Activated T-cell treated with anti-CD3 and anti-CD28 coated beads for 24 hours (primary cell): ENCODE data around the gene EGF.
"Not testable (repeated sequence)": the region's sequence is repeated elsewhere in the genome, so short reads cannot be mapped to it uniquely, and the experiment has no call there.

Experiments
- DNase-seq: peaks from one replicate; pipeline ENCODE4 v3.0.0-alpha.2; 2020; ENCODE audit warnings: low read depth

The EGF gene

GRCh38 chr4:109912706-109913595 lies at the start of gene EGF:
TSS of gene EGF (plus strand) at chr4:109912883. CDS start at chr4:109913336, 453 bp downstream.
- DNase-seq: no peak

- no peak for DNase-seq
Observed at GRCh38 chr4:109864134-109864533, 48.5 kb upstream of the EGF start.

GRCh38 chr4:109870061-109870460 lies 42.6 kb upstream of the EGF start:
- no peak for DNase-seq

- no peak for DNase-seq
Observed at GRCh38 chr4:109872065-109872464, 40.6 kb upstream of the EGF start.

- no peak for DNase-seq
Observed at GRCh38 chr4:109872950-109873656, 39.6 kb upstream of the EGF start.

- no peak for DNase-seq
Observed at GRCh38 chr4:109873791-109874514, 38.7 kb upstream of the EGF start.

GRCh38 chr4:109875106-109875505 lies 37.6 kb upstream of the EGF start:
- DNase-seq: no peak

- DNase-seq: not testable (repeated sequence)
Observed at GRCh38 chr4:109875553-109875952, 37.1 kb upstream of the EGF start.

GRCh38 chr4:109876634-109877265 lies 35.9 kb upstream of the EGF start:
- no peak for DNase-seq

- DNase-seq: no peak
Observed at GRCh38 chr4:109877400-109877799, 35.3 kb upstream of the EGF start.

GRCh38 chr4:109878355-109878754 lies 34.3 kb upstream of the EGF start:
- DNase-seq: no peak

- DNase-seq: no peak
Observed at GRCh38 chr4:109879081-109879480, 33.6 kb upstream of the EGF start.

GRCh38 chr4:109879636-109880314 lies 32.9 kb upstream of the EGF start:
- no peak for DNase-seq

- no peak for DNase-seq
Observed at GRCh38 chr4:109886303-109886702, 26.4 kb upstream of the EGF start.

- no peak for DNase-seq
Observed at GRCh38 chr4:109887071-109887470, 25.6 kb upstream of the EGF start.

GRCh38 chr4:109890076-109890475 lies 22.6 kb upstream of the EGF start:
- DNase-seq: no peak

- DNase-seq: no peak
Observed at GRCh38 chr4:109902559-109903251, 10.0 kb upstream of the EGF start.

GRCh38 chr4:109908731-109909130 lies 4.0 kb upstream of the EGF start:
- no peak for DNase-seq

GRCh38 chr4:109910256-109910655 lies 2.4 kb upstream of the EGF start:
- no peak for DNase-seq

GRCh38 chr4:109913596-109914241 lies 1.0 kb downstream of the EGF start:
- DNase-seq: no peak
